ENCODE measurements around the gene MAGOH. TPM values are rescaled to one million over a fixed set of nuclear protein-coding genes. Genes with fewer than 3 reads are reported as not detected.
"Not testable (repeated sequence)": the region's sequence is repeated elsewhere in the genome, so short reads cannot be mapped to it uniquely, and the experiment has no call there.

The MAGOH gene
- total and polyA plus RNA-seq, 2 of the 13 experiments (the other 11 are each of a cell fraction or from before 2014, with no cell fraction given), result 24.1 to 87.0 TPM

DNA sequence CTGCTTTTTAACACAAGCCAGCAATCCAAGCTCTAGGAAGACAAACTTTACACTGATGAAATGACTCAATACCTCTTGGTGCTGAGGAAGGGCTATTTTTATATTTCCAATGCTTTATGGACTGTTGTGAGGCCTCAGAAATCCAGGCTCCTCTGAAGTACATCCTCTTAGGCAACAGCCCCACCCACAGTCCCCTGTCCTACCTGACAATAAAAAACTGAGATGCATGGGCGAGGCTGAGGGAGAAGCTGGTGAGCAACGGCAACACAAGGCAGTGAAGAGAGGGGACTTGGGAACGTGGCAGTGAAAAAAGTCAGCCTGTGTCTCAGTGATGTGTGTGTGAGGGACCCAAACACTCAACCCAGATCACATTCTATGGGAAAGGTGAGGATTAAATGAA lies 51.8 kb downstream of the MAGOH start:
- in situ Hi-C loops (cut with HindIII; ENCODE audit: extremely low pct_ligation_motif_present, low pct_unique_long_range_greater_than_20kb), result loop anchor here (10.0 kb wide), 1 partner anchor 482 kb away; no protein-coding TSS in a partner anchor
- no peaks in the 10 kb centered on the region for H4K20me1 ChIP-seq (ENCODE audit: insufficient read depth, low read length)
- POLR2A ChIA-PET, result interaction anchor here (0.9 kb wide), 1 partner anchor 259 kb away, joined by 3 read pairs; the partner anchor contains the start of gene SCP2

DNA sequence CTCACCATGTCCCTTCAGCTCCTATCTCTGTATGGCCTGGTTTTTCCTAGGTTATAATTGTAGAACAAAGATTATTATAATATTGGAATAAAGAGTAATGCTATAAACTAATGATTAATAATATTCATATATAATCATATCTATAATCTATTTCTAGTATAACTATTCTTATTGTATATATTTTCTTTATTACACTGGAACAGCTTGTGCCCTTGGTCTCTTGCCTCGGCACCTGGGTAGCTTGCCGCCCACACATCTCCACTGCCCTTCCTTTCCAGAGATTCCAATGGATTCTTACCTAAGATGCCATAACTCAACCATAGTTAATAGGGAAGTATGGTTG lies 52.4 kb downstream of the MAGOH start:
- not testable (repeated sequence) for H3K9ac ChIP-seq (ENCODE audit: insufficient read depth, low read depth, low read length)
- peaks cover 85% of the 10 kb centered on the region for H3K4me1 ChIP-seq (ENCODE audit: insufficient read depth, low read length)

More for the DNA sequence above, 51.8 kb downstream of the MAGOH start:
- intact Hi-C loops (cut with micrococcal nuclease; ENCODE audit: unreplicated experiment), result loop anchor here (10.0 kb wide), 1 partner anchor 102 kb away; no protein-coding TSS in a partner anchor
- H3K36me3 ChIP-seq (replicated peaks in 1 of 2; ENCODE audit: control insufficient read depth in 1 of 2, insufficient read depth in 2 of 2, low read length in 2 of 2), result no peaks in the 10 kb centered on the region
- H3K27ac ChIP-seq (ENCODE audit: extremely low read length, insufficient read depth, low read length), result no peak overlapping the region
- no peak overlapping the region for H3K9ac ChIP-seq (ENCODE audit: insufficient read depth, low read depth, low read length)
- WGBS (ENCODE audit: low lambda C conversion rate), result 59% methylated on average over 3 of the region's 3 CpGs
- H3K27me3 ChIP-seq (ENCODE audit: control insufficient read depth in 1 of 2, insufficient read depth in 2 of 2, low read length in 2 of 2), result no peaks in the 10 kb centered on the region
- BruUV-seq (replicated peaks), result no TSS peak
- no peak overlapping the region for H3K4me3 ChIP-seq (replicated peaks in 1 of 3; ENCODE audit: insufficient read depth in 1 of 3, low read depth in 2 of 3, low read length in 3 of 3)
- FAIRE-seq (no peak), ATAC-seq (no peak), DNase-seq (ENCODE audit: low spot score) (no peak)
- CTCF ChIA-PET (ENCODE audit: low intra/inter-chr PET ratio, low total read pairs), result no interaction called here
- H2AFZ ChIP-seq (ENCODE audit: low read length), result no peak overlapping the region
- no peaks in the 10 kb centered on the region for H3K79me2 ChIP-seq (ENCODE audit: insufficient read depth, low read length)
- TF ChIP-seq NBN (conservative IDR thresholded peaks at IDR 0.05), result no peak
- TF ChIP-seq, protein P1, sequence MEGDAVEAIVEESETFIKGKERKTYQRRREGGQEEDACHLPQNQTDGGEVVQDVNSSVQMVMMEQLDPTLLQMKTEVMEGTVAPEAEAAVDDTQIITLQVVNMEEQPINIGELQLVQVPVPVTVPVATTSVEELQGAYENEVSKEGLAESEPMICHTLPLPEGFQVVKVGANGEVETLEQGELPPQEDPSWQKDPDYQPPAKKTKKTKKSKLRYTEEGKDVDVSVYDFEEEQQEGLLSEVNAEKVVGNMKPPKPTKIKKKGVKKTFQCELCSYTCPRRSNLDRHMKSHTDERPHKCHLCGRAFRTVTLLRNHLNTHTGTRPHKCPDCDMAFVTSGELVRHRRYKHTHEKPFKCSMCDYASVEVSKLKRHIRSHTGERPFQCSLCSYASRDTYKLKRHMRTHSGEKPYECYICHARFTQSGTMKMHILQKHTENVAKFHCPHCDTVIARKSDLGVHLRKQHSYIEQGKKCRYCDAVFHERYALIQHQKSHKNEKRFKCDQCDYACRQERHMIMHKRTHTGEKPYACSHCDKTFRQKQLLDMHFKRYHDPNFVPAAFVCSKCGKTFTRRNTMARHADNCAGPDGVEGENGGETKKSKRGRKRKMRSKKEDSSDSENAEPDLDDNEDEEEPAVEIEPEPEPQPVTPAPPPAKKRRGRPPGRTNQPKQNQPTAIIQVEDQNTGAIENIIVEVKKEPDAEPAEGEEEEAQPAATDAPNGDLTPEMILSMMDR (CRISPR knock-in tag; IDR thresholded peaks at IDR 0.05), result peak; percentile 33; the same call in 1 of the 2 replicates
- H3K9me3 ChIP-seq (ENCODE audit: low read length), result no peaks in the 10 kb centered on the region
- peaks cover 81% of the 10 kb centered on the region for H3K4me1 ChIP-seq (ENCODE audit: insufficient read depth, low read length)
- no peak overlapping the region for H3K4me2 ChIP-seq (ENCODE audit: low read depth, low read length)

More for the DNA sequence above, 52.4 kb downstream of the MAGOH start:
- H2AFZ ChIP-seq (ENCODE audit: low read length); ATAC-seq; BruUV-seq (replicated peaks); H4K20me1 ChIP-seq (ENCODE audit: insufficient read depth, low read length); H3K27me3 ChIP-seq (ENCODE audit: control insufficient read depth in 1 of 2, insufficient read depth in 2 of 2, low read length in 2 of 2); H3K4me2 ChIP-seq (ENCODE audit: low read depth, low read length); H3K79me2 ChIP-seq (ENCODE audit: insufficient read depth, low read length); DNase-seq (ENCODE audit: low spot score); H3K36me3 ChIP-seq (replicated peaks in 1 of 2; ENCODE audit: control insufficient read depth in 1 of 2, insufficient read depth in 2 of 2, low read length in 2 of 2); H3K27ac ChIP-seq (ENCODE audit: extremely low read length, insufficient read depth, low read length); FAIRE-seq; H3K4me3 ChIP-seq (replicated peaks in 1 of 3; ENCODE audit: insufficient read depth in 1 of 3, low read depth in 2 of 3, low read length in 3 of 3); H3K9me3 ChIP-seq (ENCODE audit: low read length); CTCF ChIA-PET (ENCODE audit: low intra/inter-chr PET ratio, low total read pairs): not testable (repeated sequence)
- WGBS (ENCODE audit: low lambda C conversion rate), result 57% methylated on average over 2 of the region's 2 CpGs
- intact Hi-C loops (cut with micrococcal nuclease; ENCODE audit: unreplicated experiment), result loop anchor here (10.0 kb wide), 1 partner anchor 101 kb away; no protein-coding TSS in a partner anchor
- POLR2A ChIA-PET, result interaction anchor here (0.9 kb wide), 1 partner anchor 259 kb away, joined by 3 read pairs; the partner anchor contains the start of gene SCP2
- in situ Hi-C loops (cut with HindIII; ENCODE audit: extremely low pct_ligation_motif_present, low pct_unique_long_range_greater_than_20kb), result loop anchor here (10.0 kb wide), 1 partner anchor 481 kb away; no protein-coding TSS in a partner anchor

Measured in HepG2 (cell line).